OCI-LY7 (cell line): ENCODE data around the gene HMG20A.

Source experiments
- EZH2phosphoT487 ChIP-seq: fragments of 200-600 bp; sonication (generic); IDR thresholded peaks from 2 replicates; pipeline ENCODE4 v1.6.1; 2018; ENCODE audit warnings: low read depth, borderline replicate concordance, mild to moderate bottlenecking, mixed run types, antibody characterized with exemption, low read length, moderate library complexity, mixed read lengths
- TF ChIP-seq, protein P1 (sequence below): fragments of 200-600 bp; sonication (generic); conservative IDR thresholded peaks from 2 replicates; pipeline ENCODE4 v1.5.1; 2014; ENCODE audit warnings: mild to moderate bottlenecking, antibody characterized with exemption, low read length, moderate library complexity, mixed read lengths

DNA sequence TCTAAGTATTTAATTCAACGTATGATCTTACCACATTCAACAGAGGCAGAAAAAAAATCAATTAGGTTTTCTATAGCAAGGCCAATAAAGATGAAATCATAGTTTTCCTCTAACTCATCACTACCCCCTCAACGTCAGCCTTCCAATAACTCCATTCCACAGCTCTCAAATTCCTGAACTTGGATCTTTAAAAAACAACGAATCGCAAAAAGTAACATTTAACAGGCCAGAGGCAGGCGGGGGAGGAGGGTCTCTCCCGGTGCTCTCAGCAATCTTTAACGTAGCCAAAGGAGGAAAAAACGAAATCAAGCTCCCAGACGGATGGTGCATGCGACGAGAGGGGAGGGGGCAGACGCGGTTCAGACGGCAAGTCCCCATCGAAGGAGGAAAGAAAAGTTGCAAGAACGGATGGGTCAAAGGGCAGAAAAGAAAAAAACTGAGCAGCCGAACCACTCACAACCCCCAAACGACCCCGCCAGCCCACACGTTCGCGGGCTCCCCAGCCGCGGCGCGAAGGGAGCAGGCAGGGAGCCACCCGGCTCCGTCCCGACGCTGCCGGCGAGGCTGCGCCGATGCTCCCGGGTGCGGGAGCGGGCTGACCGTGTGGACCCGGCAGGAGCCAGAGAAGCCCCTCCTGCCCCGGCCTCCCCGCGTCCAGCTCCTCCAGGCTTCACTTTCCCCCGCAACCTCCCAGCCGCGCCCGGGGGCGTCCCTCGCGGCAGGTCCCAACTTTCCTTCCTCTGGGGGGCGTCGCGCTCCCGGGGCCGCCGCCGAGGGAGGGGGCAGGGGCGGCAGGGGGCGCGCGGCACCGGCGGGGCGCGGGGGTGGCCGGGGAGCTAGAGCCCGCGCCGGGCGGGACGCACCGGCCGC, 1.5 kb upstream of the HMG20A start:
- TF ChIP-seq EZH2phosphoT487: no peak
- TF ChIP-seq, protein P1, sequence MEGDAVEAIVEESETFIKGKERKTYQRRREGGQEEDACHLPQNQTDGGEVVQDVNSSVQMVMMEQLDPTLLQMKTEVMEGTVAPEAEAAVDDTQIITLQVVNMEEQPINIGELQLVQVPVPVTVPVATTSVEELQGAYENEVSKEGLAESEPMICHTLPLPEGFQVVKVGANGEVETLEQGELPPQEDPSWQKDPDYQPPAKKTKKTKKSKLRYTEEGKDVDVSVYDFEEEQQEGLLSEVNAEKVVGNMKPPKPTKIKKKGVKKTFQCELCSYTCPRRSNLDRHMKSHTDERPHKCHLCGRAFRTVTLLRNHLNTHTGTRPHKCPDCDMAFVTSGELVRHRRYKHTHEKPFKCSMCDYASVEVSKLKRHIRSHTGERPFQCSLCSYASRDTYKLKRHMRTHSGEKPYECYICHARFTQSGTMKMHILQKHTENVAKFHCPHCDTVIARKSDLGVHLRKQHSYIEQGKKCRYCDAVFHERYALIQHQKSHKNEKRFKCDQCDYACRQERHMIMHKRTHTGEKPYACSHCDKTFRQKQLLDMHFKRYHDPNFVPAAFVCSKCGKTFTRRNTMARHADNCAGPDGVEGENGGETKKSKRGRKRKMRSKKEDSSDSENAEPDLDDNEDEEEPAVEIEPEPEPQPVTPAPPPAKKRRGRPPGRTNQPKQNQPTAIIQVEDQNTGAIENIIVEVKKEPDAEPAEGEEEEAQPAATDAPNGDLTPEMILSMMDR: peak; percentile 53
